ENCODE results near the gene ADAM22. TPM values are rescaled to one million over a fixed set of nuclear protein-coding genes. Genes with fewer than 3 reads are reported as not detected.

The ADAM22 gene
- total and polyA plus RNA-seq, 7 experiments from 2014 or later: 0.79 to 7.1 (median 2.5) TPM

GRCh38 chr7:88090671-88091070 lies 156.6 kb downstream of the ADAM22 start:
- intact Hi-C loops (cut with micrococcal nuclease): no loop called here
- no peak for ATAC-seq
- H3K4me1 Mint-ChIP-seq: peaks cover 0 to 31% (median 12%) of the 10 kb centered on the region in 7 donors
- no peaks in the 10 kb centered on the region for H3K36me3 Mint-ChIP-seq
- H3K4me1 ChIP-seq (ENCODE audit: control insufficient read depth in 2 of 2, insufficient read depth in 2 of 2, low read length in 2 of 2): peaks cover 3 to 5% of the 10 kb centered on the region in 2 donors
- no peak overlapping the region for H3K27ac Mint-ChIP-seq
- peaks cover 0 to 4% (median 0%) of the 10 kb centered on the region in 5 donors for H3K27me3 Mint-ChIP-seq
- no peak overlapping the region for H3K27ac ChIP-seq (ENCODE audit: low read depth, low read length)
- H3K9me3 ChIP-seq (ENCODE audit: control insufficient read depth in 2 of 3, low read length in 3 of 3): no peaks in the 10 kb centered on the region
- no peak overlapping the region for H3K4me3 ChIP-seq (ENCODE audit: low read length)
- no peaks in the 10 kb centered on the region for H3K36me3 ChIP-seq (ENCODE audit: control insufficient read depth in 2 of 3, insufficient read depth in 3 of 3, low read length in 3 of 3)
- CTCF ChIA-PET: no interaction called here
- no peaks in the 10 kb centered on the region for H3K27me3 ChIP-seq (ENCODE audit: control insufficient read depth in 2 of 2, insufficient read depth in 2 of 2, low read length in 2 of 2)
- no peak overlapping the region for H3K4me3 Mint-ChIP-seq
- no peak for DNase-seq
- no peaks in the 10 kb centered on the region for H3K9me3 Mint-ChIP-seq
- POLR2A ChIA-PET: no interaction called here

GRCh38 chr7:88091988-88092675 lies 158.1 kb downstream of the ADAM22 start:
- ChIA-PET CTCF (no interaction called here), POLR2A (no interaction called here)
- no peak overlapping the region for H3K27ac ChIP-seq (ENCODE audit: low read depth, low read length)
- peaks cover 3 to 5% of the 10 kb centered on the region in 2 donors for H3K4me1 ChIP-seq (ENCODE audit: control insufficient read depth in 2 of 2, insufficient read depth in 2 of 2, low read length in 2 of 2)
- Mint-ChIP-seq H3K36me3 (no peaks in the 10 kb centered on the region), H3K4me1 (peaks cover 0 to 31% (median 12%) of the 10 kb centered on the region in 7 donors), H3K27me3 (peaks cover 0 to 4% (median 0%) of the 10 kb centered on the region in 5 donors), H3K9me3 (no peaks in the 10 kb centered on the region), H3K4me3 (no peak overlapping the region), H3K27ac (no peak overlapping the region)
- H3K36me3 ChIP-seq (ENCODE audit: control insufficient read depth in 2 of 3, insufficient read depth in 3 of 3, low read length in 3 of 3): no peaks in the 10 kb centered on the region
- ATAC-seq (no peak), DNase-seq (no peak)
- intact Hi-C loops (cut with micrococcal nuclease): no loop called here
- H3K27me3 ChIP-seq (ENCODE audit: control insufficient read depth in 2 of 2, insufficient read depth in 2 of 2, low read length in 2 of 2): no peaks in the 10 kb centered on the region
- H3K9me3 ChIP-seq (ENCODE audit: control insufficient read depth in 2 of 3, low read length in 3 of 3): no peaks in the 10 kb centered on the region
- H3K4me3 ChIP-seq (ENCODE audit: low read length): no peak overlapping the region

- Mint-ChIP-seq H3K9me3 (no peaks in the 10 kb centered on the region), H3K36me3 (no peaks in the 10 kb centered on the region), H3K27me3 (peaks cover 0 to 3% (median 0%) of the 10 kb centered on the region in 5 donors), H3K27ac (no peak overlapping the region), H3K4me1 (peaks cover 0 to 31% (median 12%) of the 10 kb centered on the region in 7 donors), H3K4me3 (no peak overlapping the region)
- Histone ChIP-seq H3K27ac (ENCODE audit: low read depth, low read length) (no peak overlapping the region), H3K4me3 (ENCODE audit: low read length) (no peak overlapping the region), H3K36me3 (ENCODE audit: control insufficient read depth in 2 of 3, insufficient read depth in 3 of 3, low read length in 3 of 3) (no peaks in the 10 kb centered on the region), H3K4me1 (ENCODE audit: control insufficient read depth in 2 of 2, insufficient read depth in 2 of 2, low read length in 2 of 2) (peaks cover 3 to 5% of the 10 kb centered on the region in 2 donors), H3K27me3 (ENCODE audit: control insufficient read depth in 2 of 2, insufficient read depth in 2 of 2, low read length in 2 of 2) (no peaks in the 10 kb centered on the region), H3K9me3 (ENCODE audit: control insufficient read depth in 2 of 3, low read length in 3 of 3) (no peaks in the 10 kb centered on the region)
- CTCF ChIA-PET: no interaction called here
- ATAC-seq (no peak), DNase-seq (no peak)
- intact Hi-C loops (cut with micrococcal nuclease): no loop called here
- POLR2A ChIA-PET: no interaction called here
Observed at GRCh38 chr7:88092676-88092999, 158.6 kb downstream of the ADAM22 start.

GRCh38 chr7:88101769-88102168 lies 167.7 kb downstream of the ADAM22 start:
- Histone ChIP-seq H3K36me3 (ENCODE audit: control insufficient read depth in 2 of 3, insufficient read depth in 3 of 3, low read length in 3 of 3) (no peaks in the 10 kb centered on the region), H3K9me3 (ENCODE audit: control insufficient read depth in 2 of 3, low read length in 3 of 3) (no peaks in the 10 kb centered on the region), H3K27ac (ENCODE audit: low read depth, low read length) (no peak overlapping the region), H3K4me1 (ENCODE audit: control insufficient read depth in 2 of 2, insufficient read depth in 2 of 2, low read length in 2 of 2) (no peaks in the 10 kb centered on the region), H3K4me3 (ENCODE audit: low read length) (no peak overlapping the region), H3K27me3 (ENCODE audit: control insufficient read depth in 2 of 2, insufficient read depth in 2 of 2, low read length in 2 of 2) (no peaks in the 10 kb centered on the region)
- peaks cover 0 to 4% (median 0%) of the 10 kb centered on the region in 7 donors for H3K4me1 Mint-ChIP-seq
- H3K27ac Mint-ChIP-seq: no peak overlapping the region
- DNase-seq (no peak), ATAC-seq (no peak)
- CTCF ChIA-PET: no interaction called here
- H3K36me3 Mint-ChIP-seq: no peaks in the 10 kb centered on the region
- H3K9me3 Mint-ChIP-seq: peaks cover 0 to 1% (median 0%) of the 10 kb centered on the region in 11 donors
- POLR2A ChIA-PET: no interaction called here
- intact Hi-C loops (cut with micrococcal nuclease): no loop called here
- H3K4me3 Mint-ChIP-seq: no peak overlapping the region
- H3K27me3 Mint-ChIP-seq: no peaks in the 10 kb centered on the region

GRCh38 chr7:88102675-88103074 lies 168.6 kb downstream of the ADAM22 start:
- Histone ChIP-seq H3K27me3 (ENCODE audit: control insufficient read depth in 2 of 2, insufficient read depth in 2 of 2, low read length in 2 of 2) (no peaks in the 10 kb centered on the region), H3K4me3 (ENCODE audit: low read length) (no peak overlapping the region), H3K36me3 (ENCODE audit: control insufficient read depth in 2 of 3, insufficient read depth in 3 of 3, low read length in 3 of 3) (no peaks in the 10 kb centered on the region), H3K4me1 (ENCODE audit: control insufficient read depth in 2 of 2, insufficient read depth in 2 of 2, low read length in 2 of 2) (no peaks in the 10 kb centered on the region), H3K27ac (ENCODE audit: low read depth, low read length) (no peak overlapping the region), H3K9me3 (ENCODE audit: control insufficient read depth in 2 of 3, low read length in 3 of 3) (no peaks in the 10 kb centered on the region)
- Mint-ChIP-seq H3K27me3 (no peaks in the 10 kb centered on the region), H3K4me3 (no peak overlapping the region), H3K9me3 (peaks cover 0 to 1% (median 0%) of the 10 kb centered on the region in 11 donors), H3K27ac (no peak overlapping the region), H3K4me1 (peaks cover 0 to 4% (median 0%) of the 10 kb centered on the region in 7 donors), H3K36me3 (no peaks in the 10 kb centered on the region)
- CTCF ChIA-PET: no interaction called here
- DNase-seq: no peak
- no peak for ATAC-seq
- POLR2A ChIA-PET: no interaction called here
- intact Hi-C loops (cut with micrococcal nuclease): no loop called here

GRCh38 chr7:88104732-88105131 lies 170.7 kb downstream of the ADAM22 start:
- Mint-ChIP-seq H3K27me3 (no peaks in the 10 kb centered on the region), H3K4me1 (peaks cover 0 to 4% (median 0%) of the 10 kb centered on the region in 7 donors), H3K4me3 (no peak overlapping the region), H3K9me3 (peaks cover 0 to 1% (median 0%) of the 10 kb centered on the region in 11 donors), H3K27ac (no peak overlapping the region), H3K36me3 (no peaks in the 10 kb centered on the region)
- ChIA-PET POLR2A (no interaction called here), CTCF (no interaction called here)
- Histone ChIP-seq H3K27ac (ENCODE audit: low read depth, low read length) (no peak overlapping the region), H3K36me3 (ENCODE audit: control insufficient read depth in 2 of 3, insufficient read depth in 3 of 3, low read length in 3 of 3) (no peaks in the 10 kb centered on the region), H3K27me3 (ENCODE audit: control insufficient read depth in 2 of 2, insufficient read depth in 2 of 2, low read length in 2 of 2) (no peaks in the 10 kb centered on the region), H3K4me3 (ENCODE audit: low read length) (no peak overlapping the region), H3K9me3 (ENCODE audit: control insufficient read depth in 2 of 3, low read length in 3 of 3) (no peaks in the 10 kb centered on the region), H3K4me1 (ENCODE audit: control insufficient read depth in 2 of 2, insufficient read depth in 2 of 2, low read length in 2 of 2) (no peaks in the 10 kb centered on the region)
- intact Hi-C loops (cut with micrococcal nuclease): no loop called here
- DNase-seq (no peak), ATAC-seq (no peak)

GRCh38 chr7:88105231-88105630 lies 171.2 kb downstream of the ADAM22 start:
- Histone ChIP-seq H3K27me3 (ENCODE audit: control insufficient read depth in 2 of 2, insufficient read depth in 2 of 2, low read length in 2 of 2) (no peaks in the 10 kb centered on the region), H3K27ac (ENCODE audit: low read depth, low read length) (no peak overlapping the region), H3K4me3 (ENCODE audit: low read length) (no peak overlapping the region), H3K4me1 (ENCODE audit: control insufficient read depth in 2 of 2, insufficient read depth in 2 of 2, low read length in 2 of 2) (no peaks in the 10 kb centered on the region), H3K36me3 (ENCODE audit: control insufficient read depth in 2 of 3, insufficient read depth in 3 of 3, low read length in 3 of 3) (no peaks in the 10 kb centered on the region), H3K9me3 (ENCODE audit: control insufficient read depth in 2 of 3, low read length in 3 of 3) (no peaks in the 10 kb centered on the region)
- DNase-seq (no peak), ATAC-seq (no peak)
- Mint-ChIP-seq H3K4me1 (peaks cover 0 to 4% (median 0%) of the 10 kb centered on the region in 7 donors), H3K27ac (no peak overlapping the region), H3K36me3 (no peaks in the 10 kb centered on the region), H3K27me3 (no peaks in the 10 kb centered on the region), H3K4me3 (no peak overlapping the region), H3K9me3 (peaks cover 0 to 1% (median 0%) of the 10 kb centered on the region in 11 donors)
- ChIA-PET CTCF (no interaction called here), POLR2A (no interaction called here)
- intact Hi-C loops (cut with micrococcal nuclease): no loop called here
